GM12873 (cell line): ENCODE results near the gene DCTPP1.

ENCODE experiments used
- CTCF ChIP-seq: IDR thresholded peaks from 2 replicates; pipeline ENCODE4 v1.5.1; 2012; ENCODE audit warnings: low read depth, mild to moderate bottlenecking, moderate library complexity, low read length, control low read depth; ENCODE audit not compliant: insufficient read depth; ENCODE audit errors: missing control alignments

The DCTPP1 gene

GRCh38 chr16:30401768-30402425 lies 27.9 kb downstream of the DCTPP1 start:
- no peak for TF ChIP-seq CTCF

- no peak for TF ChIP-seq CTCF
These were observed 30.2 kb downstream of the DCTPP1 start for GRCh38 chr16:30399435-30400186.

GRCh38 chr16:30398661-30399434 lies 31.0 kb downstream of the DCTPP1 start:
- no peak for TF ChIP-seq CTCF

GRCh38 chr16:30397776-30398660 lies 31.8 kb downstream of the DCTPP1 start:
- no peak for TF ChIP-seq CTCF

GRCh38 chr16:30397056-30397455 lies 32.8 kb downstream of the DCTPP1 start:
- TF ChIP-seq CTCF = no peak

- no peak for TF ChIP-seq CTCF
These were observed 33.7 kb downstream of the DCTPP1 start for GRCh38 chr16:30395992-30396585.
